CD14-positive monocyte (primary cell): Measurements from ENCODE around the gene WDR72. TPM values are rescaled to one million over a fixed set of nuclear protein-coding genes. Genes with fewer than 3 reads are reported as not detected.

ENCODE experiments used
- DNase-seq, 3 donors: peaks; one replicate each; pipeline ENCODE4 v3.0.0-alpha.2; 2011 to 2022
- H2AFZ ChIP-seq: 2 replicates; pipeline ENCODE4 v1.6.0; 2012; ENCODE audit warnings: mild to moderate bottlenecking, low read depth, low read length, inconsistent platforms; ENCODE audit not compliant: insufficient read depth, poor library complexity, severe bottlenecking
- H3K27ac ChIP-seq, 2 donors: 1 replicate in 1 of 2; 2 replicates in 1 of 2; pipeline ENCODE4 v1.5.1; 2012 to 2013; ENCODE audit warnings: low read length in 2 of 2, control low read depth in 1 of 2, inconsistent platforms in 1 of 2, low read depth in 1 of 2, mild to moderate bottlenecking in 1 of 2
- H3K27me3 ChIP-seq, 2 donors: one replicate each; pipeline versions ENCODE4 v1.6.0 to v1.6.1; 2011 to 2013; ENCODE audit warnings: low read length in 2 of 2; ENCODE audit not compliant: control insufficient read depth in 2 of 2, insufficient read depth in 2 of 2
- H3K36me3 ChIP-seq, 2 donors: replicated peaks in 1 of 2; 1 replicate in 1 of 2; 2 replicates in 1 of 2; pipeline versions ENCODE4 v1.5.1 to v1.6.1; 2012 to 2013; ENCODE audit warnings: low read length in 2 of 2, control low read depth in 1 of 2, inconsistent platforms in 1 of 2, mild to moderate bottlenecking in 1 of 2; ENCODE audit not compliant: insufficient read depth in 2 of 2, control insufficient read depth in 1 of 2
- H3K4me1 ChIP-seq, 2 donors: 1 replicate in 1 of 2; 2 replicates in 1 of 2; pipeline versions ENCODE4 v1.5.1 to v1.6.1; 2012 to 2013; ENCODE audit warnings: low read length in 2 of 2, control low read depth in 1 of 2, inconsistent platforms in 1 of 2, mild to moderate bottlenecking in 1 of 2, moderate library complexity in 1 of 2; ENCODE audit not compliant: insufficient read depth in 2 of 2, control insufficient read depth in 1 of 2
- H3K4me2 ChIP-seq: replicated peaks from 2 replicates; pipeline ENCODE3; 2012; ENCODE audit warnings: low read length, moderate library complexity, mild to moderate bottlenecking; ENCODE audit not compliant: poor library complexity, severe bottlenecking; ENCODE audit errors: extremely low read depth
- H3K4me3 ChIP-seq, 3 experiments: fragments of 200-600 bp in 1 of 3; sonication (generic) in 1 of 3; replicated peaks in 1 of 3; 1 replicate in 2 of 3; 2 replicates in 1 of 3; pipeline ENCODE4 v1.5.1; 2011 to 2013; ENCODE audit warnings: low read length in 3 of 3, mild to moderate bottlenecking in 3 of 3, control low read depth in 2 of 3, low read depth in 2 of 3, inconsistent platforms in 1 of 3, moderate library complexity in 1 of 3
- H3K79me2 ChIP-seq: 2 replicates; pipeline ENCODE4 v1.6.0; 2012; ENCODE audit warnings: mild to moderate bottlenecking, control low read depth, inconsistent platforms, low read length, moderate library complexity; ENCODE audit not compliant: insufficient read depth
- H3K9ac ChIP-seq: 2 replicates; pipeline ENCODE4 v1.6.0; 2017; ENCODE audit warnings: low read length, mild to moderate bottlenecking; ENCODE audit not compliant: insufficient read depth, poor library complexity, severe bottlenecking
- H3K9me3 ChIP-seq, 2 donors: replicated peaks in 1 of 2; 1 replicate in 1 of 2; 2 replicates in 1 of 2; pipeline versions ENCODE4 v1.5.1 to v1.6.1; 2012 to 2013; ENCODE audit warnings: low read length in 2 of 2, control low read depth in 1 of 2; ENCODE audit not compliant: control insufficient read depth in 1 of 2, insufficient read depth in 1 of 2
- H4K20me1 ChIP-seq: 2 replicates; pipeline ENCODE4 v1.6.0; 2012; ENCODE audit warnings: mild to moderate bottlenecking, low read length, control low read depth, moderate library complexity; ENCODE audit not compliant: insufficient read depth
- H3K27ac Mint-ChIP-seq, 7 donors: one replicate each; pipeline ENCODE4 v1.8.0; 2020; ENCODE audit warnings: mild to moderate bottlenecking in 7 of 7, mixed read lengths in 7 of 7, moderate library complexity in 6 of 7, inconsistent platforms in 2 of 7
- H3K27me3 Mint-ChIP-seq, 3 donors: one replicate each; pipeline ENCODE4 v1.8.0; 2021 to 2022; ENCODE audit warnings: low read depth in 3 of 3, mild to moderate bottlenecking in 3 of 3, mixed read lengths in 3 of 3, moderate library complexity in 3 of 3, inconsistent platforms in 1 of 3
- H3K36me3 Mint-ChIP-seq, 2 donors: one replicate each; pipeline ENCODE4 v1.8.0; 2020; ENCODE audit warnings: mixed read lengths in 2 of 2, inconsistent platforms in 1 of 2, mild to moderate bottlenecking in 1 of 2
- H3K4me1 Mint-ChIP-seq: one replicate; pipeline ENCODE4 v1.8.0; 2020; ENCODE audit warnings: mild to moderate bottlenecking, mixed read lengths
- H3K4me3 Mint-ChIP-seq, 2 donors: one replicate each; pipeline ENCODE4 v1.8.0; 2020; ENCODE audit warnings: mild to moderate bottlenecking in 2 of 2, mixed read lengths in 2 of 2, moderate library complexity in 1 of 2
- H3K9me3 Mint-ChIP-seq, 7 donors: one replicate each; pipeline ENCODE4 v1.8.0; 2020 to 2022; ENCODE audit warnings: mixed read lengths in 7 of 7, mild to moderate bottlenecking in 6 of 7, moderate library complexity in 6 of 7, inconsistent platforms in 2 of 7
- WGBS: methylation state at CpG from one replicate; pipeline ENCODE4 v1.1.5; 2013; ENCODE audit warnings: missing lambda C conversion rate; ENCODE audit not compliant: insufficient coverage; 5-methylcytosine and 5-hydroxymethylcytosine counted together
- intact Hi-C, 2 donors: fragments of 100-400 bp; cut with micrococcal nuclease; formaldehyde crosslinking; loops; one replicate each; pipeline versions ENCODE4 v1.15.0 to v1.15.1; 2023
- polyA plus RNA-seq, 3 donors: library from polyadenylated mRNA; depleted of rRNA in 1 of 3; unstranded in 2 of 3; stranded (reverse) in 1 of 3; fragments of 300-500 nt in 2 of 3; fragments of >200 nt in 1 of 3; fragmentation: Illumina TruSeq in 2 of 3; gene quantifications; 1 replicate in 2 of 3; 2 replicates in 1 of 3; pipeline ENCODE4 v1.2.3, GENCODE V29; 2012 to 2021
- TF ChIP-seq, protein P1 (sequence below): fragments of 200-600 bp; IDR thresholded peaks from one replicate; pipeline ENCODE4 v1.8.0; 2022; ENCODE audit warnings: antibody characterized with exemption, mild to moderate bottlenecking

WDR72 gene
- polyA plus RNA-seq, 3 donors, result not detected

- intact Hi-C loops, result no loop called here
- no peaks in the 10 kb centered on the region for H3K4me1 ChIP-seq
- no CpG with 5 or more reads among the region's 4 CpGs for WGBS
Observed at GRCh38 chr15:53710906-53711305, 48.6 kb downstream of the WDR72 start.

DNA sequence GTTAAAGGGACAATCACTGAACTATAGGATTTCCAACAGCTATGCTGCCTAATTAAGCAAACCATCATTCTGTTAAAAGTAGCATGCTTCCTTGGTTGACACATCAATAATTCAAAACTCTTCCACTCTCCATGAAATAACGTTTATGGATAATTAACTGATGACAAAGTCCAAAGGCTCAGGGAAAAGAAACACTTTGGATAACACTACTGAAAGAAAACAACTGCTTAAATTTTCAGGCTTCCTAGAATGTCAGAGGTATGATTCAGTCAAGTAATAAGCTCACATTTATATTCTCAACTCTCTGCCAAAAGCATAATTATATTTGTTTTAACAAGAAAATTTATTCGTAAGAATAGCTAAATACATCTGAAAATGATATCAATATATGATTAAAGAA is 49.6 kb downstream of the WDR72 start:
- H3K9ac ChIP-seq, result no peak overlapping the region
- no peaks in the 10 kb centered on the region for H3K36me3 ChIP-seq
- intact Hi-C loops, result no loop called here
- DNase-seq, result no peak
- Mint-ChIP-seq H3K27me3 (peaks cover 0 to 3% (median 0%) of the 10 kb centered on the region in 3 donors), H3K4me3 (no peak overlapping the region), H3K27ac (no peak overlapping the region), H3K9me3 (peaks cover 0 to 3% (median 0%) of the 10 kb centered on the region in 7 donors), H3K36me3 (no peaks in the 10 kb centered on the region), H3K4me1 (no peaks in the 10 kb centered on the region)
- H2AFZ ChIP-seq, result no peak overlapping the region
- no peak overlapping the region for H3K4me2 ChIP-seq
- H3K27ac ChIP-seq, result no peak overlapping the region
- no peaks in the 10 kb centered on the region for H3K27me3 ChIP-seq
- no peaks in the 10 kb centered on the region for H4K20me1 ChIP-seq
- no peaks in the 10 kb centered on the region for H3K4me1 ChIP-seq
- no peaks in the 10 kb centered on the region for H3K9me3 ChIP-seq
- H3K79me2 ChIP-seq, result no peaks in the 10 kb centered on the region
- WGBS, result no CpG with 5 or more reads among the region's 2 CpGs
- H3K4me3 ChIP-seq, result no peak overlapping the region
- TF ChIP-seq, protein P1, sequence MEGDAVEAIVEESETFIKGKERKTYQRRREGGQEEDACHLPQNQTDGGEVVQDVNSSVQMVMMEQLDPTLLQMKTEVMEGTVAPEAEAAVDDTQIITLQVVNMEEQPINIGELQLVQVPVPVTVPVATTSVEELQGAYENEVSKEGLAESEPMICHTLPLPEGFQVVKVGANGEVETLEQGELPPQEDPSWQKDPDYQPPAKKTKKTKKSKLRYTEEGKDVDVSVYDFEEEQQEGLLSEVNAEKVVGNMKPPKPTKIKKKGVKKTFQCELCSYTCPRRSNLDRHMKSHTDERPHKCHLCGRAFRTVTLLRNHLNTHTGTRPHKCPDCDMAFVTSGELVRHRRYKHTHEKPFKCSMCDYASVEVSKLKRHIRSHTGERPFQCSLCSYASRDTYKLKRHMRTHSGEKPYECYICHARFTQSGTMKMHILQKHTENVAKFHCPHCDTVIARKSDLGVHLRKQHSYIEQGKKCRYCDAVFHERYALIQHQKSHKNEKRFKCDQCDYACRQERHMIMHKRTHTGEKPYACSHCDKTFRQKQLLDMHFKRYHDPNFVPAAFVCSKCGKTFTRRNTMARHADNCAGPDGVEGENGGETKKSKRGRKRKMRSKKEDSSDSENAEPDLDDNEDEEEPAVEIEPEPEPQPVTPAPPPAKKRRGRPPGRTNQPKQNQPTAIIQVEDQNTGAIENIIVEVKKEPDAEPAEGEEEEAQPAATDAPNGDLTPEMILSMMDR, result no peak

More at GRCh38 chr15:53710906-53711305, 48.6 kb downstream of the WDR72 start:
- DNase-seq, result no peak
- Mint-ChIP-seq H3K36me3 (no peaks in the 10 kb centered on the region), H3K27me3 (peaks cover 0 to 3% (median 0%) of the 10 kb centered on the region in 3 donors), H3K27ac (no peak overlapping the region), H3K4me1 (no peaks in the 10 kb centered on the region), H3K4me3 (no peak overlapping the region), H3K9me3 (peaks cover 0 to 3% (median 0%) of the 10 kb centered on the region in 7 donors)
- no peaks in the 10 kb centered on the region for H3K9me3 ChIP-seq
- TF ChIP-seq, protein P1, result no peak
- no peak overlapping the region for H2AFZ ChIP-seq
- no peaks in the 10 kb centered on the region for H3K79me2 ChIP-seq
- H3K4me3 ChIP-seq, result no peak overlapping the region
- H3K27ac ChIP-seq, result no peak overlapping the region
- H3K9ac ChIP-seq, result no peak overlapping the region
- H3K36me3 ChIP-seq, result no peaks in the 10 kb centered on the region
- H4K20me1 ChIP-seq, result no peaks in the 10 kb centered on the region
- no peak overlapping the region for H3K4me2 ChIP-seq
- H3K27me3 ChIP-seq, result no peaks in the 10 kb centered on the region
